GM21381 (cell line): Measurements from ENCODE around the gene CMTR1.
"Not testable (repeated sequence)": the region's sequence is repeated elsewhere in the genome, so short reads cannot be mapped to it uniquely, and the experiment has no call there.

Experiments used
- ATAC-seq: cut with Tn5 transposase; IDR thresholded peaks from one replicate; pipeline ENCODE4 v1.9.1; 2021; ENCODE audit warnings: mild to moderate bottlenecking, moderate library complexity; ENCODE audit not compliant: unreplicated experiment

CMTR1 gene, protein sequence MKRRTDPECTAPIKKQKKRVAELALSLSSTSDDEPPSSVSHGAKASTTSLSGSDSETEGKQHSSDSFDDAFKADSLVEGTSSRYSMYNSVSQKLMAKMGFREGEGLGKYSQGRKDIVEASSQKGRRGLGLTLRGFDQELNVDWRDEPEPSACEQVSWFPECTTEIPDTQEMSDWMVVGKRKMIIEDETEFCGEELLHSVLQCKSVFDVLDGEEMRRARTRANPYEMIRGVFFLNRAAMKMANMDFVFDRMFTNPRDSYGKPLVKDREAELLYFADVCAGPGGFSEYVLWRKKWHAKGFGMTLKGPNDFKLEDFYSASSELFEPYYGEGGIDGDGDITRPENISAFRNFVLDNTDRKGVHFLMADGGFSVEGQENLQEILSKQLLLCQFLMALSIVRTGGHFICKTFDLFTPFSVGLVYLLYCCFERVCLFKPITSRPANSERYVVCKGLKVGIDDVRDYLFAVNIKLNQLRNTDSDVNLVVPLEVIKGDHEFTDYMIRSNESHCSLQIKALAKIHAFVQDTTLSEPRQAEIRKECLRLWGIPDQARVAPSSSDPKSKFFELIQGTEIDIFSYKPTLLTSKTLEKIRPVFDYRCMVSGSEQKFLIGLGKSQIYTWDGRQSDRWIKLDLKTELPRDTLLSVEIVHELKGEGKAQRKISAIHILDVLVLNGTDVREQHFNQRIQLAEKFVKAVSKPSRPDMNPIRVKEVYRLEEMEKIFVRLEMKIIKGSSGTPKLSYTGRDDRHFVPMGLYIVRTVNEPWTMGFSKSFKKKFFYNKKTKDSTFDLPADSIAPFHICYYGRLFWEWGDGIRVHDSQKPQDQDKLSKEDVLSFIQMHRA

GRCh38 chr6:37432916-37433656 lies at the start of gene CMTR1:
Gene CMTR1, plus strand, starts transcription at chr6:37433221. Its CDS starts 2,409 bp downstream, at chr6:37435630.
- peak; percentile 90 for ATAC-seq

GRCh38 chr6:37388578-37388977 lies 44.4 kb upstream of the CMTR1 start:
- ATAC-seq = no peak

DNA sequence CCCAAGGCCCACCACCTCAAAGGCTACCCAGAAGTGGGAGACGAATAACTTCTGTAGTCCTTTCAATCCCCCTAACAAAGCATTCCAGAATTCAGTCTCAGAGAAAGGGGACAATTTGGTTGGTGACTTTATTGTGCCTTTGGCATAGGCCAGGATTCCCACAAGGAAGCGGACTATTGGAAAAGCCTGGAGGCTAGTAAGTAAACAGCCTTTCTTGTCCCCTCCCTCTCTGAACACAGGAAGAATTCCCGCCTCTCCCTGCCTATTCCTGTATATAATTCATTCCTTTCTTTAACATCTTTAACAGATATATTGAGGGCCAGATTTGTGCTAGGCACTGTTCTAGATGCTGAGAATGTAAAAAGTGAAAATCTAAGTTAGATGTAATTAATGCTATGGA lies 43.2 kb upstream of the CMTR1 start:
- ATAC-seq = no peak

DNA sequence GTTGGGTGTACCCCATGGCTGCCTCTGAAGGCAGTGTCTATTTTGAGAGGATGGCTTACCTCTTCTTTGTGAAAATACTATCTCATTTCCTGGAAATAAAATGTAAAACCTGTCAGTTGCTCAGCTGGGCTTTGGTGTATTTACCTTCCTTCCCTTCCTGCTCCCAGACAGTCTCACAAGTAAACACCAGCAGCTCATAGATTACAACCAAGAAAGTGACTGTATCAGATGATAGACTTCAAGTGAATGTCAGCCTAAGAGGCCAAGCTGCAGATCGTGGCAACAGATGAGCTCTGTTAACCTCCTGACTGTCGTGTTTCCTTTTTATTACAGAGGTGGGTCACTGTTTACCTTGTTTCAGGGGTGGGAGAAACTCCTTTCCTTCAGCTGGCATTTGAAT lies 41.9 kb upstream of the CMTR1 start:
- no peak for ATAC-seq

- no peak for ATAC-seq
These were observed 40.2 kb upstream of the CMTR1 start for GRCh38 chr6:37392821-37393220.

- no peak for ATAC-seq
These were observed 39.6 kb upstream of the CMTR1 start for GRCh38 chr6:37393381-37393929.

GRCh38 chr6:37396571-37397180 lies 36.3 kb upstream of the CMTR1 start:
- ATAC-seq = no peak

DNA sequence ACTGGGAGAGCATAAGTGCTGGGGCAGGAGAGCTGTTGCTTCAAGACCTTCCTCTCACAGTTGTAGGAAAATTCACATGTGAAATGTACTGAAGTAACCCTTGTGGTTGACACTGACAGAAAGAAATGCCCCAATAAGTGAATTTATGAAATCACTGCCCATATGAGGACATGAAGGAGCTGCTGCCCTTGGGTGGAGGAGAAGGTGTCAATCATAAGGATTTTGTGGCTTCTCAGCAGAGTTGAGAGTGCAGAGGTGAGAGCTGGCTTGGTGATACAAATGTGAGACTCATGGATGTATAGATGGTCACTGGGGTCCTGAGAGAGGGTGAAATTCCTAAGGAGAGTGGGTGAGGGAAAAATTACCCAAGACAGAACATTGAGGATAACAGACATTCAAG lies 33.9 kb upstream of the CMTR1 start:
- no peak for ATAC-seq

DNA sequence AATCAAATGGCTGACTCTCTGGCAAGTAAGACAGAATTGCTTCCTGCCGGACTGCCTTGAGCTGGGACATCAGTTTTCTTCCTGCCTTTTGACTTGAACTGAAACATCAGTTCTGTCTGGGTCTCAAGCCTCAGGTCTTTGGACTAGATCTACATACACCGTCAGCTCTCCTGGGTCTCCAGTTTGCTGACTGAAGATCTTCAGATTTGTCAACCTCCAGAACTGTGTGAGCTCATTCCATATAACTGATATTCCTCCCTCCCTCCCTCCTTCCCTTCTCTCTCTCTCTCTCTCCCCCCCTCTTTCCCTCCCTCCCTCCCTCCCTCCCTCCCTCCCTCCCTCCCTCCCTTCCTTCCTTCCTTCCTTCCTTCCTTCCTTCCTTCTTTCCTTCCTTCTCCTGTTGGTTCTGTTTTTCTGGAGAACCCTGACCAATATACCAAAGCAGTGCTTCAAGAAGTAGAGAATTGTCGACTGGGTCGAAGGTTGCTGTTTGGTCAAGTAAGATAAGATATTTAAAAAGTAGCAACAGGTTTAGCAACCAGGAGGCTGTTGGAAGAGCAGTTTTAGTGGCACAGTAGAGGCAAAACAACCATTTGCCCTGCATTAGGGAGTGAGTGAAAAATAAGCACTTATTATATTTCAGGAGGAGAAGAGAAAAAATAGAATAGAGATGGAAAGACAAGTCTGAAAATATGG lies 33.1 kb upstream of the CMTR1 start:
- ATAC-seq = no peak

GRCh38 chr6:37401658-37402057 lies 31.4 kb upstream of the CMTR1 start:
- not testable (repeated sequence) for ATAC-seq

DNA sequence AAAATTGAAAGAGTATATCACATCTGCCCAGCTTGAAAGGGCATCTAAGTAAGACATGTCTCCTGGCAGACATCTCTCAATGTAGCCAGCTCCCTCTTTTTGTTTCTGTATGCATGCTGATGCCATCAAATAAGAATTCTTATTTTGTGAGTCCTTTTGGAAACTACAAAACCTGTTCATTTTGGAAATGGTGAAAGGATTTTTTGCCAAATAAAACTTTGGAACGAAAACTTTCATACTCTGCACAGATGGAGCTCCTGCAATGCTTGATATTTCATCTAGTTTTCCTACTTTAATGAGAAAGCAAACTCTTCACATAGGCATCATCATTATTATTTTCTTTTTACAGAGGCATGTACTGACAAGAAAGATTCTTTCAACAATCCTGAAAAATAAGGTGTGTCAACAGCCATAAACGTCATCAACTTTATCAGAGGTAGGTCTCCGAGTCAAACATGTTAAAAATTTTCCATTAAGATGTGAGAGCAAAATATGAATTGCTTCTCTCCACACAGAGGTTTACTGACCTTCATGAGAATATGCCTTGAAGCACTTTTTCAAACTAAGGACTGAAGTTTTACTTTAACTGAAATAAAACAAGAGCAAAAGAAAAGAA lies 26.2 kb upstream of the CMTR1 start:
- ATAC-seq = no peak

DNA sequence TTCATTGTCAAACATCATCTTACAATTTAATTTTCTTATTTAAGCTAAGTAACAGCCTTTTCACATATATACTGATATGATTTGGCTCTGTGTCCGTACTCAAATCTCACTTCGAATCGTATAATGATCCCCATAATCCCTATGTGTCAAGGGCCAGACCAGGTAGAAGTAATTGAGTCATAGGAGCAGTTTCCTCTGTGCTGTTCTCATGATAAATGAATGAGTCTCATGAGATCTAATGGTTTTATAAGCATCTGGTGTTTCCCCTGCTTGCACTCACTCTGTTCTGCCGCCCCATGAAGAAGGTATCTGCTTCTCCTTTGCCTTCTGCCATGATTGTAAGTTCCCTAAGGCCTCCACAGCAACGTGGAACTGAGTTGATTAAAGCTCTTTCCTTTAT lies 25.1 kb upstream of the CMTR1 start:
- ATAC-seq = no peak

DNA sequence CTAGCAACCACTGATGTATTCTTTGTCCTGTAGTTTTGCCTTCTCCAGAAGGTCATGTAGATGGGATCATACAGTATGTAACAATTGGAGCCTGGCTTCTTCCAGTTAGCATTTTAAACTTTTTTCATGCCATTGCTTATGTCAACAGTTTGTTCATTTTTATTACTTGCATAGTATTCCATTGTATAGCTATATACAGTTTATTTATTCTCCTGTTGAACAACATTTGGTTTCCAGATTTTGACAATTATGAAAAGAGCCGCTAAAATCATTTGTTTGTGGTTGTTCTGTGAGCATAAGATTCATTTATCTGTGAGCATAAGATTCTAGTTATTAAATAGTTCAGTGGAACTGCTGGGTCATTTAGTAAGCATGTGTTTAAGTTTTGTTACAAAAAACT lies 23.5 kb upstream of the CMTR1 start:
- no peak for ATAC-seq

DNA sequence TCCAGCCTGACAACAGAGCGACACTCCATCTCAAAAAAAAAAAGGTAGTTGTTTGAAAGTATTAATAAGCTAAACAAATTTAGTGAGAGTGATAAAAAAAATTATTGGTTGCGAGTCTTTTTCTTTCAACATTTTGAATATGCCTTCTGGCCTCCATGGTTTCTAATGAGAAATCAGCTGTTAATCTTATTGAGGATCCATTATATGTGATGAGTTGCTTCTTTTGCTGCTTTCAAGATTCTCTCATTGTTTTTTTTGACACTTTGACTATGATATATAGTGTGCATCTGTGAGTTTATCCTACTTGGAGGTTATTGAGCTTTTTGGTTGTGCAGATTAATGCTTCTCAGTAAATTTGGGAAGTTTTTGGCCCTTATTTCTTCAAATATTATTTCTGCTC lies 15.6 kb upstream of the CMTR1 start:
- no peak for ATAC-seq

DNA sequence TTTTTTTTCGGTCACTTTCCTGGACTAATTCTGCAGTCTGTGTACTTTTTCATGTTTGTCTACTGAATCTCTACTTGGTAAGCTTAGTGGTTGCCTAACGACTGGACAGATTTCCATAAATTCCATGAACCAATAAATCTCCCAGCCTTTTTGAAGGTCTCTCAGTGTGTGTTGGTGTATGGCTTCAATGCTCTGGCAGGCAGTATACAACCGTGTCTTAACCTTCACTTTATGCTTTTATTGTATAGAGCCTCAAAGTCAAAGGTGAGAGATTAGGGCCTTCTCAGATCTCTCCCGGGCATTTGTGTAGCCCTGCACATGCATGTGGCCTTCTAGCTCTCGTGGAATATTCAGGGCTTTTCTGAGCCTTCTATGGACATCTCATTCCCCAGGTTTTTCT lies 14.3 kb upstream of the CMTR1 start:
- ATAC-seq = no peak

DNA sequence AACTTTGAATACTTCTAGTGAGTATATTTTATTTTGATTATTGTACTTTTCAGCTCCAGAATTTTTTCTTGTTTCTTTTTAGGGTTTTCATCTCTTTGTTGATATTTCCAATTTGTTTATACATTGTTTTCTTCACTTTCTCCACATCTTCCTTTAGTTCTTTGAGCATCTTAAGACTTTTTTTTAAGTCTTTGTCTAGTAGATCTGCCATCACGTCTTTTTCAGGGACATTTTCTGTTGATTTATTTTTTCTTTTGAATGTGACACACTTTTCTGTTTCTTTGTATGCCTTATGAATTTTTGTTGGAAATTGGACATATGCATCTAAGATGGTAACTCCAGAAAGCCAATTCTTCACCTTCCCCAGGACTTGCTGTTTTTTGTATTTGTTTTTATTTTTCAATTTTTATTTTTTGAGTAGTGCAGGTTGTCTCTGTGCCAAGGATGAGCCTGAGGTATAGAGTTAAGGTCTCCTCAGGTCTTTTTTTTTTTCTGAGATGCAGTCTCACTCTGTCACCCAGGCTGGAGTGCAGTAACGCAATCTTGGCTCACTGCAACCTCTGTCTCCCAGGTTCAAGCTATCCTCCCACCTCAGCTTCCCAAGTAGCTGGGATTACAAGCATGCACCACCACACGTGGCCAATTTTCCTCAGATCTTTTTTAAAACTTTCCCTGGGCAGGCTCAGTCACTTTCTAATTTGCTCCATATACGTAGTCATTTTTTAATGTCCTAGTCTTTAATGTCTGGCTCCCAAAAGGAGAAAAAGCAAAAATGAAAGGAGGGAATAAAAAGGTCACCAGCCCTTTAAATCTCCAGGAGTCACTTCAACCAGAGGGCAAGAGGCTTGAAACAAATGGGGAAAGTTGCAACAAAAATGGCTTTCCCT lies 6.7 kb upstream of the CMTR1 start:
- ATAC-seq = no peak

GRCh38 chr6:37426945-37427510 lies 6.0 kb upstream of the CMTR1 start:
- ATAC-seq = no peak

DNA sequence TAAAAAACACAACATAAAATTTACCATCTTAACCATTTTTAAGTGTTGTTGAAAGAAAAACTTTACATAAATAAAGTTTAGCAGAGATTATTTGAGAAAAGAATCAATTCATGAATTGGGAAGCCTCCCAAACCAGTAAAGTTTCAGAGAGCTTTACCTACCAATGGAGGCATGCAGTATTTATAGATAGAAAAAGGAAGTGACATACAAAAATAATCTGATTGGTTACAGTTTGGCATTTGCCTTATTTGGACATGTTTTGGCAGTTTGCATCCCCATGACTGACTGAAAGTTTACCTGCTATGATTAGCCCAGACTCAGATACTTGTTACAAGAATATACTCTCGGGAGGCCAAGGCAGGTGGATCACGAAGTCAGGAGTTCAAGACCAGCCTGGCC lies 3.7 kb upstream of the CMTR1 start:
- ATAC-seq = no peak

DNA sequence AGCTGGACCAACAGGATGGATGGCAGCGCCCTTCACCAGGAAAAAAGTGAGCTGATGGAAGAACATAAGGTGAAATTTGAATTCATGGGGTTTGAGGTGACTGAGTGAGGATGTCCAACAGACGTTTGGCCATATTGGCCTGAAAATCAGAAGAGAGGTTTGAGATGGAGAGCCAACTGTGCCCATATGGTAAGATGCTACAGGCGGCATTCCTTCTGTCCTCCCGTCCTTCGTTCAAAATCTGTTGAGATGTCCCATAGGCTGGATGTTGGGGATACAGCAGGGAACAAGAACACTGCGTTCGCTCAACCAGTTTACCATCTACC lies 468 bp upstream of the CMTR1 start:
- peak; percentile 1 for ATAC-seq
